ENCODE measurements around the gene RNF123. TPM values are rescaled to one million over a fixed set of nuclear protein-coding genes. Genes with fewer than 3 reads are reported as not detected.
"Not testable (repeated sequence)": the region's sequence is repeated elsewhere in the genome, so short reads cannot be mapped to it uniquely, and the experiment has no call there.

Gene RNF123
- total RNA-seq, 1 donor from 2014 or later = 60.0 TPM

GRCh38 chr3:49733551-49733950 lies 44.2 kb downstream of the RNF123 start:
- intact Hi-C loops (cut with micrococcal nuclease) = no loop called here

GRCh38 chr3:49734752-49735151 lies 45.4 kb downstream of the RNF123 start:
- intact Hi-C loops (cut with micrococcal nuclease) = no loop called here

- intact Hi-C loops (cut with micrococcal nuclease) = no loop called here
Observed at GRCh38 chr3:49738067-49738713, 48.8 kb downstream of the RNF123 start.

- intact Hi-C loops (cut with micrococcal nuclease) = no loop called here
Observed at GRCh38 chr3:49740427-49740826, 51.1 kb downstream of the RNF123 start.

GRCh38 chr3:49745986-49746385 lies 56.6 kb downstream of the RNF123 start:
- intact Hi-C loops (cut with micrococcal nuclease) = no loop called here

- intact Hi-C loops (cut with micrococcal nuclease) = no loop called here
Observed at GRCh38 chr3:49747792-49748480, 58.6 kb downstream of the RNF123 start.

- intact Hi-C loops (cut with micrococcal nuclease) = not testable (repeated sequence)
Observed at GRCh38 chr3:49748874-49749273, 59.5 kb downstream of the RNF123 start.

- intact Hi-C loops (cut with micrococcal nuclease) = no loop called here
Observed at GRCh38 chr3:49750056-49750455, 60.7 kb downstream of the RNF123 start.

GRCh38 chr3:49751501-49751900 lies 62.1 kb downstream of the RNF123 start:
- intact Hi-C loops (cut with micrococcal nuclease) = no loop called here

GRCh38 chr3:49754536-49754935 lies 65.2 kb downstream of the RNF123 start:
- intact Hi-C loops (cut with micrococcal nuclease) = no loop called here

GRCh38 chr3:49756036-49756435 lies 66.7 kb downstream of the RNF123 start:
- intact Hi-C loops (cut with micrococcal nuclease) = no loop called here

GRCh38 chr3:49757197-49757596 lies 67.8 kb downstream of the RNF123 start:
- intact Hi-C loops (cut with micrococcal nuclease) = no loop called here

- intact Hi-C loops (cut with micrococcal nuclease) = no loop called here
Observed at GRCh38 chr3:49759226-49759625, 69.9 kb downstream of the RNF123 start.

GRCh38 chr3:49761661-49762060 lies 72.3 kb downstream of the RNF123 start:
- intact Hi-C loops (cut with micrococcal nuclease) = no loop called here

- intact Hi-C loops (cut with micrococcal nuclease) = no loop called here
Observed at GRCh38 chr3:49763981-49764380, 74.6 kb downstream of the RNF123 start.

- intact Hi-C loops (cut with micrococcal nuclease) = no loop called here
Observed at GRCh38 chr3:49769286-49769915, 80.0 kb downstream of the RNF123 start.

- intact Hi-C loops (cut with micrococcal nuclease) = no loop called here
Observed at GRCh38 chr3:49769926-49770325, 80.6 kb downstream of the RNF123 start.

Other genes starting within 250 kb of the RNF123 start
- gene DAG1, start 219.3 kb upstream of the RNF123 start, total RNA-seq = 19.2 and 22.4 TPM in 2 replicates
- 0.10 and 0.12 TPM in 2 replicates for gene BSN, start 135.1 kb upstream of the RNF123 start, total RNA-seq
- 90.1 and 91.4 TPM in 2 replicates for gene APEH, start 15.2 kb upstream of the RNF123 start, total RNA-seq
- 9.3 and 10.9 TPM in 2 replicates for gene MST1, start 83 bp upstream of the RNF123 start, total RNA-seq
- gene AMIGO3, start 30.1 kb downstream of the RNF123 start, total RNA-seq = 0.51 and 0.98 TPM in 2 replicates
- gene GMPPB, start 34.4 kb downstream of the RNF123 start, total RNA-seq = 61.8 and 62.8 TPM in 2 replicates
- gene IP6K1, start 97.0 kb downstream of the RNF123 start, total RNA-seq = 42.6 and 47.2 TPM in 2 replicates
- gene CDHR4, start 110.3 kb downstream of the RNF123 start, total RNA-seq = 0.20 and 0.22 TPM in 2 replicates
- gene INKA1, start 113.7 kb downstream of the RNF123 start, total RNA-seq = 0.27 and 0.73 TPM in 2 replicates
- gene UBA7, start 124.4 kb downstream of the RNF123 start, total RNA-seq = 272 and 275 TPM in 2 replicates
- 20.6 and 25.1 TPM in 2 replicates for gene TRAIP, start 167.0 kb downstream of the RNF123 start, total RNA-seq
- not detected in 2 replicates for gene CAMKV, start 180.3 kb downstream of the RNF123 start, total RNA-seq
- gene MST1R, start 214.3 kb downstream of the RNF123 start, total RNA-seq = 3.7 and 4.8 TPM in 2 replicates
- 13.7 and 15.3 TPM in 2 replicates for gene MON1A, start 240.3 kb downstream of the RNF123 start, total RNA-seq